H1 (cell line): ENCODE data around the gene ZNF683. TPM values are rescaled to one million over a fixed set of nuclear protein-coding genes. Genes with fewer than 3 reads are reported as not detected.

Source experiments
- CTCF ChIA-PET: fragments of 300-600 bp; sonication (Branson Sonifier 250); formaldehyde crosslinking; loops from one replicate; lab custom pipeline; 2021; ENCODE audit not compliant: partially characterized antibody; lab: Charles Lee
- POLR2A ChIA-PET: fragments of 300-600 bp; sonication (Branson Sonifier 250); formaldehyde crosslinking; loops from one replicate; lab custom pipeline; 2021; ENCODE audit warnings: inconsistent platforms; ENCODE audit not compliant: partially characterized antibody; lab: Charles Lee
- DNase-seq, 2 experiments: peaks; one replicate each; pipeline versions ENCODE4 v3.0.0 to v3.0.0-alpha.2; 2010 to 2022; ENCODE audit warnings: low spot score in 2 of 2, low read depth in 1 of 2, mixed read lengths in 1 of 2
- FAIRE-seq: peaks from 2 replicates; lab custom pipeline; 2011; peaks lifted over from hg19 to GRCh38; lab: Jason Lieb, UNC
- H2AFZ ChIP-seq: 2 replicates; pipeline ENCODE4 v1.8.1; 2012; ENCODE audit warnings: low read length, inconsistent platforms
- H2AK5ac ChIP-seq: 2 replicates; pipeline ENCODE4 v1.6.1; 2013; ENCODE audit warnings: low read depth, low read length
- H2BK120ac ChIP-seq: replicated peaks from 2 replicates; pipeline ENCODE3; 2013; ENCODE audit warnings: low read depth, low read length, inconsistent platforms
- H2BK12ac ChIP-seq: 2 replicates; pipeline ENCODE4 v1.6.1; 2013; ENCODE audit warnings: low read depth, low read length
- H2BK15ac ChIP-seq: 2 replicates; pipeline ENCODE4 v1.6.1; 2013; ENCODE audit warnings: low read length
- H2BK20ac ChIP-seq: 2 replicates; pipeline ENCODE4 v1.6.1; 2013; ENCODE audit warnings: low read length
- H2BK5ac ChIP-seq: 2 replicates; pipeline ENCODE4 v1.6.1; 2013; ENCODE audit warnings: low read depth, low read length
- H3K14ac ChIP-seq: 2 replicates; pipeline ENCODE4 v1.6.1; 2013; ENCODE audit warnings: inconsistent platforms; ENCODE audit not compliant: insufficient read length
- H3K18ac ChIP-seq: 2 replicates; pipeline ENCODE4 v1.6.1; 2013; ENCODE audit warnings: low read length; ENCODE audit errors: extremely low read depth
- H3K23ac ChIP-seq: 2 replicates; pipeline ENCODE4 v1.6.1; 2013; ENCODE audit warnings: inconsistent platforms; ENCODE audit not compliant: insufficient read length
- H3K23me2 ChIP-seq: 2 replicates; pipeline ENCODE4 v1.6.1; 2013; ENCODE audit warnings: low read depth, low read length
- H3K27ac ChIP-seq: 2 replicates; pipeline ENCODE4 v1.6.1; 2011; ENCODE audit warnings: low read depth, low read length, inconsistent platforms
- H3K27me3 ChIP-seq, 4 experiments: replicated peaks in 1 of 4; 1 replicate in 1 of 4; 2 replicates in 3 of 4; pipeline versions ENCODE4 v1.6.1 to v1.8.1; 2011 to 2013; ENCODE audit warnings: low read length in 3 of 4, mild to moderate bottlenecking in 3 of 4, inconsistent platforms in 2 of 4, mixed read lengths in 2 of 4, moderate library complexity in 1 of 4; ENCODE audit not compliant: control insufficient read depth in 3 of 4, insufficient read depth in 3 of 4; ENCODE audit errors: extremely low read depth in 1 of 4
- H3K36me3 ChIP-seq, 4 experiments: 2 replicates each; pipeline versions ENCODE4 v1.6.1 to v1.8.1; 2011 to 2013; ENCODE audit warnings: mild to moderate bottlenecking in 4 of 4, low read length in 3 of 4, moderate library complexity in 2 of 4, control low read depth in 1 of 4, inconsistent platforms in 1 of 4; ENCODE audit not compliant: insufficient read depth in 4 of 4, control insufficient read depth in 2 of 4
- H3K4ac ChIP-seq: replicated peaks from 2 replicates; pipeline ENCODE3; 2013; ENCODE audit warnings: low read length, low read depth, mixed read lengths, inconsistent platforms; ENCODE audit not compliant: insufficient read length
- H3K4me1 ChIP-seq, 4 experiments: replicated peaks in 1 of 4; 1 replicate in 1 of 4; 2 replicates in 3 of 4; pipeline versions ENCODE4 v1.6.1 to v1.8.1; 2011 to 2013; ENCODE audit warnings: low read length in 3 of 4, inconsistent platforms in 2 of 4, mixed read lengths in 1 of 4; ENCODE audit not compliant: insufficient read depth in 4 of 4, control insufficient read depth in 3 of 4
- H3K4me2 ChIP-seq, 2 experiments: 2 replicates each; pipeline versions ENCODE4 v1.6.1 to v1.8.1; 2011 to 2013; ENCODE audit warnings: low read depth in 2 of 2, low read length in 2 of 2, control low read depth in 1 of 2, inconsistent platforms in 1 of 2, mild to moderate bottlenecking in 1 of 2; ENCODE audit not compliant: insufficient read depth in 1 of 2
- H3K4me3 ChIP-seq, 4 experiments: fragments of 200-600, 300-600 bp in 1 of 4; sonication (generic), shearing (Covaris generic), sonication (Bioruptor Twin) in 1 of 4; 2 replicates each; pipeline versions ENCODE4 v1.5.1 to v1.8.1; 2011 to 2016; ENCODE audit warnings: low read length in 4 of 4, low read depth in 3 of 4, control low read depth in 2 of 4, inconsistent platforms in 2 of 4, mild to moderate bottlenecking in 2 of 4, mixed read lengths in 1 of 4, moderate library complexity in 1 of 4; ENCODE audit not compliant: insufficient read depth in 2 of 4; ENCODE audit errors: extremely low read depth in 1 of 4
- H3K56ac ChIP-seq: replicated peaks from 2 replicates; pipeline ENCODE3; 2013; ENCODE audit warnings: low read depth, mild to moderate bottlenecking, mixed read lengths, low read length, inconsistent platforms; ENCODE audit not compliant: insufficient read length
- H3K79me1 ChIP-seq: 2 replicates; pipeline ENCODE4 v1.6.1; 2013; ENCODE audit warnings: low read depth, low read length, control low read depth
- H3K79me2 ChIP-seq, 2 experiments: 2 replicates each; pipeline versions ENCODE4 v1.6.1 to v1.8.1; 2012 to 2013; ENCODE audit warnings: low read length in 2 of 2, mild to moderate bottlenecking in 2 of 2, inconsistent platforms in 1 of 2; ENCODE audit not compliant: insufficient read depth in 2 of 2, control insufficient read depth in 1 of 2
- H3K9ac ChIP-seq, 4 experiments: replicated peaks in 1 of 4; 1 replicate in 1 of 4; 2 replicates in 3 of 4; pipeline versions ENCODE4 v1.6.1 to v1.8.1; 2011 to 2013; ENCODE audit warnings: low read depth in 3 of 4, low read length in 3 of 4, control low read depth in 2 of 4, mild to moderate bottlenecking in 2 of 4, moderate library complexity in 2 of 4, inconsistent platforms in 1 of 4; ENCODE audit errors: extremely low read depth in 1 of 4
- H3K9me3 ChIP-seq, 2 experiments: 2 replicates each; pipeline versions ENCODE4 v1.6.1 to v1.8.1; 2012 to 2013; ENCODE audit warnings: mild to moderate bottlenecking in 2 of 2, moderate library complexity in 2 of 2, control low read depth in 1 of 2, inconsistent platforms in 1 of 2, low read depth in 1 of 2, low read length in 1 of 2, mixed read lengths in 1 of 2; ENCODE audit not compliant: insufficient read depth in 2 of 2
- H4K20me1 ChIP-seq, 2 experiments: replicated peaks in 1 of 2; 2 replicates each; pipeline versions ENCODE3 to v1.8.1; 2011 to 2013; ENCODE audit warnings: inconsistent platforms in 2 of 2, low read length in 2 of 2, mild to moderate bottlenecking in 1 of 2; ENCODE audit not compliant: insufficient read depth in 2 of 2, control insufficient read depth in 1 of 2
- H4K5ac ChIP-seq: 2 replicates; pipeline ENCODE4 v1.6.1; 2013; ENCODE audit warnings: low read length, low read depth, mixed read lengths, inconsistent platforms; ENCODE audit not compliant: insufficient read length
- H4K8ac ChIP-seq: 2 replicates; pipeline ENCODE4 v1.8.0; 2013; ENCODE audit warnings: mild to moderate bottlenecking, moderate library complexity, low read length, inconsistent platforms; ENCODE audit not compliant: insufficient read depth; ENCODE audit errors: extremely low read depth
- H4K91ac ChIP-seq: replicated peaks from 2 replicates; pipeline ENCODE3; 2013; ENCODE audit warnings: low read length, mixed read lengths, inconsistent platforms; ENCODE audit not compliant: insufficient read length
- ASH2L ChIP-seq: fragments of 200-600, 300-600 bp; sonication (generic); IDR thresholded peaks from one replicate; pipeline ENCODE4 v1.7.1; 2017; ENCODE audit warnings: low read length
- BCL11A ChIP-seq, 2 experiments: IDR thresholded peaks; one replicate each; pipeline ENCODE4 v1.6.1; 2011; ENCODE audit warnings: low read depth in 2 of 2, low read length in 2 of 2, mild to moderate bottlenecking in 2 of 2
- CHD1 ChIP-seq: IDR thresholded peaks from 2 replicates; pipeline ENCODE4 v1.6.1; 2012; ENCODE audit warnings: low read depth, low read length, improper control_type of control experiment
- CTCF ChIP-seq, 3 experiments: IDR thresholded peaks; 1 replicate in 2 of 3; 2 replicates in 1 of 3; pipeline versions ENCODE4 v1.5.1 to v1.6.1; 2011; ENCODE audit warnings: low read length in 3 of 3, mild to moderate bottlenecking in 3 of 3, inconsistent platforms in 2 of 3, low read depth in 1 of 3, moderate library complexity in 1 of 3; ENCODE audit not compliant: insufficient read depth in 1 of 3; ENCODE audit errors: control extremely low read depth in 1 of 3
- EGR1 ChIP-seq: IDR thresholded peaks from 2 replicates; pipeline ENCODE4 v1.6.1; 2011; ENCODE audit warnings: low read depth, low read length, borderline replicate concordance
- KDM4A ChIP-seq: IDR thresholded peaks from one replicate; pipeline ENCODE4 v1.7.1; 2012; ENCODE audit warnings: low read depth, mild to moderate bottlenecking, moderate library complexity, low read length, inconsistent platforms; ENCODE audit not compliant: severe bottlenecking
- KDM5A ChIP-seq: fragments of 200-600 bp; IDR thresholded peaks from 2 replicates; pipeline ENCODE4 v1.7.1; 2012; ENCODE audit warnings: mild to moderate bottlenecking, low read length, inconsistent platforms, mixed read lengths
- TCF12 ChIP-seq: IDR thresholded peaks from 2 replicates; pipeline ENCODE4 v1.6.1; 2011; ENCODE audit warnings: low read depth, mild to moderate bottlenecking, low read length
- TEAD4 ChIP-seq: IDR thresholded peaks from 2 replicates; pipeline ENCODE4 v1.6.1; 2012; ENCODE audit warnings: low read depth, low read length, inconsistent platforms, mixed read lengths
- USF2 ChIP-seq: IDR thresholded peaks from 2 replicates; pipeline ENCODE4 v1.6.1; 2011; ENCODE audit warnings: low read length, improper control_type of control experiment
- ZNF274 ChIP-seq: IDR thresholded peaks from 2 replicates; pipeline ENCODE4 v1.7.0; 2012; ENCODE audit warnings: low read length, borderline replicate concordance; ENCODE audit errors: extremely low read depth
- WGBS, 2 experiments: shearing (Covaris generic) in 1 of 2; methylation state at CpG; one replicate each; pipeline versions ENCODE4 v1.1.6 to v1.1.7; 2013 to 2015; ENCODE audit warnings: low lambda C conversion rate in 2 of 2, mixed read lengths in 2 of 2, inconsistent platforms in 1 of 2, low coverage in 1 of 2, missing lambda C conversion rate in 1 of 2; ENCODE audit not compliant: insufficient replicate concordance in 2 of 2, insufficient coverage in 1 of 2, insufficient read length in 1 of 2; ENCODE audit errors: extremely low coverage in 1 of 2, missing lambda C conversion rate in 1 of 2; 5-methylcytosine and 5-hydroxymethylcytosine counted together
- polyA plus RNA-seq, 7 experiments: library from polyadenylated mRNA; depleted of rRNA in 3 of 7; stranded (reverse) in 5 of 7; unstranded in 2 of 7; fragments of >200 nt in 5 of 7; fragments of 200-250 nt in 2 of 7; gene quantifications; 1 replicate in 5 of 7; 2 replicates in 1 of 7; 4 replicates in 1 of 7; pipeline versions ENCODE4 v1.2.1 to v1.2.3, GENCODE V29; 2011 to 2013; ENCODE audit warnings: missing spikeins in 2 of 7, mixed read lengths in 2 of 7
- total RNA-seq: library from RNA; stranded (reverse); fragmentation: NEBNext Ultra II Directional; extraction: Animal tissue kit (Norgen Biotek cat#: 25700); gene quantifications from 2 replicates; pipeline ENCODE4 v1.2.1, GENCODE V29; 2021

Gene ZNF683
- total and polyA plus RNA-seq, 2 of the 8 experiments (the other 6 are each of a cell fraction or from before 2014, with no cell fraction given): not detected

GRCh38 chr1:26362331-26362730 is 10.2 kb downstream of the ZNF683 start:
- H2AFZ ChIP-seq: no peak overlapping the region
- H2BK12ac ChIP-seq: no peak overlapping the region
- no peak overlapping the region for H2BK5ac ChIP-seq
- H3K4ac ChIP-seq: no peak overlapping the region
- no peak overlapping the region for H3K14ac ChIP-seq
- no peaks in the 10 kb centered on the region for H3K36me3 ChIP-seq
- H3K4me1 ChIP-seq: peaks cover 6 to 16% (median 12%) of the 10 kb centered on the region in 4 experiments
- no peak overlapping the region for H3K4me2 ChIP-seq
- H3K27me3 ChIP-seq: peaks cover 0 to 17% (median 11%) of the 10 kb centered on the region in 4 experiments; a peak in 4 of 7 replicates
- no peak overlapping the region for H2BK20ac ChIP-seq
- H2BK15ac ChIP-seq: no peak overlapping the region
- CTCF ChIA-PET: interaction anchor here (0.6 to 14.1 kb wide), 15 partner anchors 8 to 1099 kb away, joined by 3 to 297 read pairs (median 21); partner anchors contain the start of genes CRYBG2, SH3BGRL3 and ZNF683
- H4K8ac ChIP-seq: no peak overlapping the region
- H3K27ac ChIP-seq: no peak overlapping the region
- H3K4me3 ChIP-seq: no peak overlapping the region
- H4K91ac ChIP-seq: no peak overlapping the region
- no peak overlapping the region for H2AK5ac ChIP-seq
- H3K56ac ChIP-seq: no peak overlapping the region
- no peaks in the 10 kb centered on the region for H3K79me1 ChIP-seq
- no peak overlapping the region for H4K5ac ChIP-seq
- H3K18ac ChIP-seq: no peak overlapping the region
- H3K23ac ChIP-seq: no peak overlapping the region
- H3K9ac ChIP-seq: no peak overlapping the region
- no peaks in the 10 kb centered on the region for H3K9me3 ChIP-seq
- POLR2A ChIA-PET: interaction anchor here (0.9 to 4.4 kb wide), 7 partner anchors 9 to 67 kb away, joined by 3 to 36 read pairs (median 4); partner anchors contain the start of genes CD52 and LIN28A
- 94% methylated on average over 3 of the region's 3 CpGs; no CpG with 5 or more reads in 1 of the 2 experiments for WGBS, 2 experiments
- H3K23me2 ChIP-seq: peaks cover 8% of the 10 kb centered on the region; the same call in 1 of the 2 replicates
- FAIRE-seq (no peak), DNase-seq (no peak)
- H2BK120ac ChIP-seq: no peak overlapping the region
- no peaks in the 10 kb centered on the region for H3K79me2 ChIP-seq
- no peaks in the 10 kb centered on the region for H4K20me1 ChIP-seq
- TF ChIP-seq ZNF274 (no peak), BCL11A (IDR thresholded peaks at IDR 0.05; ENCODE audit: low read depth in 2 of 2, low read length in 2 of 2) (no peak), ASH2L (no peak), CTCF (IDR thresholded peaks at IDR 0.05; ENCODE audit: control extremely low read depth in 1 of 3, insufficient read depth in 1 of 3, low read depth in 1 of 3, low read length in 3 of 3) (no peak), USF2 (no peak), TCF12 (no peak), KDM5A (no peak), TEAD4 (no peak), KDM4A (no peak), CHD1 (no peak), EGR1 (no peak)
